Suprapubic skin (tissue), 4 donors: ENCODE data around the gene RNF31. TPM values are rescaled to one million over a fixed set of nuclear protein-coding genes. Genes with fewer than 3 reads are reported as not detected.

ENCODE experiments used
- DNase-seq, 2 donors: peaks; one replicate each; pipeline ENCODE4 v3.0.0-alpha.2; 2019; ENCODE audit warnings: low spot score in 2 of 2
- H3K27ac ChIP-seq: fragments of 200-600 bp; sonication (generic); one replicate; pipeline ENCODE4 v1.5.1; 2019
- H3K27me3 ChIP-seq: fragments of 200-600 bp; sonication (generic); one replicate; pipeline ENCODE4 v1.5.1; 2019
- H3K36me3 ChIP-seq: fragments of 200-600 bp; sonication (generic); one replicate; pipeline ENCODE4 v1.5.1; 2019
- H3K4me1 ChIP-seq: fragments of 200-600 bp; sonication (generic); one replicate; pipeline ENCODE4 v1.5.1; 2019
- H3K4me3 ChIP-seq: fragments of 200-600 bp; sonication (generic); one replicate; pipeline ENCODE4 v1.5.1; 2019; ENCODE audit warnings: mild to moderate bottlenecking
- H3K9me3 ChIP-seq: fragments of 200-600 bp; sonication (generic); one replicate; pipeline ENCODE4 v1.5.1; 2019
- EP300 ChIP-seq: sonication (generic); formaldehyde crosslinking; IDR thresholded peaks from one replicate; pipeline ENCODE4 v1.6.1; 2017; ENCODE audit warnings: antibody characterized with exemption
- POLR2A ChIP-seq, 2 donors: fragments of 450-650 bp; IDR thresholded peaks; one replicate each; pipeline ENCODE4 v1.6.1; 2017; ENCODE audit warnings: antibody characterized with exemption in 2 of 2, mild to moderate bottlenecking in 2 of 2, moderate library complexity in 2 of 2
- POLR2AphosphoS5 ChIP-seq, 3 donors: sonication (generic); formaldehyde crosslinking; IDR thresholded peaks; one replicate each; pipeline ENCODE4 v1.6.1; 2017; ENCODE audit warnings: antibody characterized with exemption in 3 of 3
- whole genome bisulfite sequencing: methylation state at CpG from one replicate; pipeline ENCODE4 v1.1.5; 2018; 5-methylcytosine and 5-hydroxymethylcytosine counted together
- total RNA-seq, 4 donors: library from RNA; depleted of rRNA; stranded (reverse); fragments of >200 nt; gene quantifications; one replicate each; pipeline ENCODE4 v1.1.0, GENCODE V29; 2016
- TF ChIP-seq, protein P1 (sequence below), 2 donors: fragments of 200-600 bp in 1 of 2; fragments of 450-650 bp in 1 of 2; sonication (generic) in 1 of 2; IDR thresholded peaks; one replicate each; pipeline ENCODE4 v1.5.1; 2016 to 2019; ENCODE audit warnings: antibody characterized with exemption in 2 of 2, mild to moderate bottlenecking in 1 of 2, moderate library complexity in 1 of 2

RNF31 gene
- total RNA-seq, 4 donors from 2014 or later: 62.3 to 97.2 (median 70.6) TPM

GRCh38 chr14:24187539-24187915 is 40.2 kb downstream of the RNF31 start:
- no peaks in the 10 kb centered on the region for H3K9me3 ChIP-seq
- H3K27ac ChIP-seq: no peak overlapping the region
- peaks cover 26% of the 10 kb centered on the region for H3K4me1 ChIP-seq
- 86% methylated on average over 2 of the region's 2 CpGs for WGBS
- H3K27me3 ChIP-seq: no peaks in the 10 kb centered on the region
- H3K4me3 ChIP-seq: peak overlapping the region; percentile 90
- TF ChIP-seq POLR2AphosphoS5 (IDR thresholded peaks at IDR 0.05): no peak
- TF ChIP-seq POLR2A (IDR thresholded peaks at IDR 0.05): no peak
- TF ChIP-seq, protein P1, sequence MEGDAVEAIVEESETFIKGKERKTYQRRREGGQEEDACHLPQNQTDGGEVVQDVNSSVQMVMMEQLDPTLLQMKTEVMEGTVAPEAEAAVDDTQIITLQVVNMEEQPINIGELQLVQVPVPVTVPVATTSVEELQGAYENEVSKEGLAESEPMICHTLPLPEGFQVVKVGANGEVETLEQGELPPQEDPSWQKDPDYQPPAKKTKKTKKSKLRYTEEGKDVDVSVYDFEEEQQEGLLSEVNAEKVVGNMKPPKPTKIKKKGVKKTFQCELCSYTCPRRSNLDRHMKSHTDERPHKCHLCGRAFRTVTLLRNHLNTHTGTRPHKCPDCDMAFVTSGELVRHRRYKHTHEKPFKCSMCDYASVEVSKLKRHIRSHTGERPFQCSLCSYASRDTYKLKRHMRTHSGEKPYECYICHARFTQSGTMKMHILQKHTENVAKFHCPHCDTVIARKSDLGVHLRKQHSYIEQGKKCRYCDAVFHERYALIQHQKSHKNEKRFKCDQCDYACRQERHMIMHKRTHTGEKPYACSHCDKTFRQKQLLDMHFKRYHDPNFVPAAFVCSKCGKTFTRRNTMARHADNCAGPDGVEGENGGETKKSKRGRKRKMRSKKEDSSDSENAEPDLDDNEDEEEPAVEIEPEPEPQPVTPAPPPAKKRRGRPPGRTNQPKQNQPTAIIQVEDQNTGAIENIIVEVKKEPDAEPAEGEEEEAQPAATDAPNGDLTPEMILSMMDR (IDR thresholded peaks at IDR 0.05): no peak
- no peak for DNase-seq
- peaks cover 61% of the 10 kb centered on the region for H3K36me3 ChIP-seq

DNA sequence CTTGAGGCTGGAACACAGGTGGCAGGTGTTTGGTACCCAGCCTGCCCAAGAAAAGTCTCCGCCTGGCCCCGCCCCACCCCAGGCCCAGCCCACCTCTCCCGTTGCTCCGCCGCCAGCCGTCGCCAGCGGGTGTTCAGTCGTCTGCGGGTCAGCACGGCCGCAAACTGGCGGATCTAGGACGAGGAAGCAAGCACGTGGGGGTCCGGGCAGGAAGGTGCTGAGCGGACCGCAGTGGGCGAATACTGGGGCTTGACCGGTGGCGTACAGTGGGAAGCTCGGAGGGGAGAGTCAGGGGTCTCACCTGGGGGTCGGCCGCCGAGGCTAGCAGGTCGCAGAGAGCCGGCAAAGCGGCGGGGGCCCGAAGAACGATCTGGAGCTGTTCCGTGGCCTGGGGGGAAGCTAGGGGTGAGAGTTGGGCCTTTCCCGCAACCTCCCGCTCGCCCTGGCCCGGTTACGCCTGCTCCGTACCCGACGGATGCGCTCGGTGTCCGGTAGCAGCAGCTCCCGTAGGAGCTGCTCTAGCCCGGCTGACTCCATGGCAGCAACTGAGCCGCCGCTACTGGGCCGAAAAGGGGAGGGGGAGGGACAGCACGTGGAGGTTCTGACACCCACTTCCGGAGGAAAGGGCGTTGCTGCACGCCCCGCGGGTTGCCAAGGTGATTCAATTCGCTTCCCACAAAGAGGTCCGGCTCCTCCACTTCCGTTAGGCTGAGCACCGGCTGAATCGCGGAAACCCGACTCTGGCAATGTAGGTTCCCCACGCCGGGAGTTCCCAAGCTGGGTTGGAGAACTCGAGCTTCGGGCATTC is 41.2 kb downstream of the RNF31 start, which contains the start of gene IPO4:
Gene IPO4, minus strand, starts transcription at position 566 of the 808 bp plus-strand sequence. Its CDS starts 29 bp downstream, at position 537.
- WGBS: 0% methylated on average over 44 of the region's 65 CpGs
- H3K9me3 ChIP-seq: no peaks in the 10 kb centered on the region
- peak; percentile 97 to 98 for DNase-seq
- H3K4me3 ChIP-seq: peak within 1 kb of the TSS; percentile 90
- H3K27me3 ChIP-seq: no peaks in the 10 kb centered on the region
- H3K27ac ChIP-seq: peak within 1 kb of the TSS; percentile 74
- H3K36me3 ChIP-seq: peaks cover 58% of the 10 kb centered on the region
- H3K4me1 ChIP-seq: peaks cover 33% of the 10 kb centered on the region
- no peak for TF ChIP-seq POLR2A (IDR thresholded peaks at IDR 0.05)
- TF ChIP-seq, protein P1 (IDR thresholded peaks at IDR 0.05): no peak
- TF ChIP-seq EP300: no peak
- TF ChIP-seq POLR2AphosphoS5 (IDR thresholded peaks at IDR 0.05): peak; percentile 58 to 84 (median 65)

- H3K36me3 ChIP-seq: peaks cover 53% of the 10 kb centered on the region
- peaks cover 37% of the 10 kb centered on the region for H3K4me1 ChIP-seq
Measured at GRCh38 chr14:24189059-24189375, 41.7 kb downstream of the RNF31 start.

DNA sequence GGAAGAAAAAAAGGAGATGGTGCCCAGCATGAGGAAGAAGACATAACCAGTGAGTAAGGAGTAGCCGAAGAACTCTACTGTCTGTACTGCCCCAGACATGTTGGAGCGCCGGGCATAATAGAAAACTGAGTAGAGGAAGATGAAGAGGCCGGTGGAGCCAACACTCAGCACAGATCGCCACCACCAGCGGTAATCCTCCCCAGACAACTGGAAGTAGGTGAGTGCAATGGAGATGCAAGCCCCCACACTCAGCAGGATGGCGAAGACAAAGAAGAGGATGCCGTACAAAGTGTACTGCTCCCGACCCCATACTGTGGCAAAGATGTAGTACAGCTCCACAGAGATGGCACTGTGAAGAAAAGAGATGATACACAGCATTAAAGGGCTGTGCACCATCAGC is 42.2 kb downstream of the RNF31 start:
- Histone ChIP-seq H3K4me1 (peaks cover 41% of the 10 kb centered on the region), H3K27ac (no peak overlapping the region), H3K27me3 (no peaks in the 10 kb centered on the region), H3K9me3 (no peaks in the 10 kb centered on the region), H3K36me3 (peaks cover 48% of the 10 kb centered on the region), H3K4me3 (no peak overlapping the region)
- TF ChIP-seq EP300: no peak
- TF ChIP-seq, protein P1 (IDR thresholded peaks at IDR 0.05): no peak
- TF ChIP-seq POLR2AphosphoS5 (IDR thresholded peaks at IDR 0.05): no peak
- no peak for TF ChIP-seq POLR2A (IDR thresholded peaks at IDR 0.05)
- WGBS: 93% methylated on average over 9 of the region's 9 CpGs
- DNase-seq: no peak

More at GRCh38 chr14:24189059-24189375, 41.7 kb downstream of the RNF31 start:
- H3K9me3 ChIP-seq: no peaks in the 10 kb centered on the region
- TF ChIP-seq, protein P1 (IDR thresholded peaks at IDR 0.05): no peak
- TF ChIP-seq POLR2A (IDR thresholded peaks at IDR 0.05) (no peak), EP300 (no peak), POLR2AphosphoS5 (IDR thresholded peaks at IDR 0.05) (no peak)
- peak overlapping the region; percentile 74 for H3K27ac ChIP-seq
- DNase-seq: no peak
- H3K27me3 ChIP-seq: no peaks in the 10 kb centered on the region
- peak overlapping the region; percentile 90 for H3K4me3 ChIP-seq
- 0% methylated on average over 3 of the region's 3 CpGs for WGBS

GRCh38 chr14:24190416-24190815 is 43.1 kb downstream of the RNF31 start:
- no peaks in the 10 kb centered on the region for H3K27me3 ChIP-seq
- H3K9me3 ChIP-seq: no peaks in the 10 kb centered on the region
- H3K4me1 ChIP-seq: peaks cover 47% of the 10 kb centered on the region
- DNase-seq: no peak
- peaks cover 39% of the 10 kb centered on the region for H3K36me3 ChIP-seq
- WGBS: 85% methylated on average over 10 of the region's 10 CpGs
- TF ChIP-seq EP300 (no peak), POLR2AphosphoS5 (IDR thresholded peaks at IDR 0.05) (no peak), POLR2A (IDR thresholded peaks at IDR 0.05) (no peak)
- TF ChIP-seq, protein P1 (IDR thresholded peaks at IDR 0.05): no peak
- H3K4me3 ChIP-seq: no peak overlapping the region
- no peak overlapping the region for H3K27ac ChIP-seq
